Glomerular endothelial cell (primary cell): Measurements from ENCODE around the gene MBNL3. TPM values are rescaled to one million over a fixed set of nuclear protein-coding genes. Genes with fewer than 3 reads are reported as not detected.
A peak's percentile ranks its signal among the peaks of the same experiment; 100 is the strongest.
"Not testable (repeated sequence)": the region's sequence is repeated elsewhere in the genome, so short reads cannot be mapped to it uniquely, and the experiment has no call there.

ENCODE experiments used
- DNase-seq: peaks from one replicate; pipeline ENCODE4 v3.0.0-alpha.2; 2011; ENCODE audit warnings: low read depth, low spot score; ENCODE audit errors: extremely low read depth
- total RNA-seq: library from RNA; depleted of rRNA; stranded (reverse); fragments of >200 nt; gene quantifications from 2 replicates; pipeline ENCODE4 v1.2.3, GENCODE V29; 2015

Gene MBNL3
- total RNA-seq, 1 donor from 2014 or later = 2.6 TPM

GRCh38 chrX:132480581-132481203, 8.1 kb downstream of the MBNL3 start:
- peak; percentile 34 for DNase-seq

GRCh38 chrX:132474544-132475248, 14.1 kb downstream of the MBNL3 start:
- DNase-seq = no peak

- DNase-seq = no peak
These were observed 16.4 kb downstream of the MBNL3 start for GRCh38 chrX:132472397-132472796.

GRCh38 chrX:132470831-132471230, 18.0 kb downstream of the MBNL3 start:
- DNase-seq = no peak

- DNase-seq = no peak
These were observed 18.7 kb downstream of the MBNL3 start for GRCh38 chrX:132470179-132470578.

- no peak for DNase-seq
These were observed 20.4 kb downstream of the MBNL3 start for GRCh38 chrX:132468454-132468853.

GRCh38 chrX:132467989-132468388, 20.8 kb downstream of the MBNL3 start:
- no peak for DNase-seq

GRCh38 chrX:132467026-132467425, 21.8 kb downstream of the MBNL3 start:
- DNase-seq = no peak

GRCh38 chrX:132463411-132463810, 25.4 kb downstream of the MBNL3 start:
- DNase-seq = no peak

GRCh38 chrX:132461886-132462285, 27.0 kb downstream of the MBNL3 start:
- DNase-seq = no peak

- no peak for DNase-seq
These were observed 35.8 kb downstream of the MBNL3 start for GRCh38 chrX:132452911-132453550.

GRCh38 chrX:132445909-132446308, 42.9 kb downstream of the MBNL3 start:
- not testable (repeated sequence) for DNase-seq

GRCh38 chrX:132444936-132445335, 43.9 kb downstream of the MBNL3 start:
- no peak for DNase-seq

- no peak for DNase-seq
These were observed 45.4 kb downstream of the MBNL3 start for GRCh38 chrX:132443196-132444135.

- no peak for DNase-seq
These were observed 46.1 kb downstream of the MBNL3 start for GRCh38 chrX:132442691-132443090.

GRCh38 chrX:132435222-132435621, 53.6 kb downstream of the MBNL3 start:
- DNase-seq = no peak

- no peak for DNase-seq
These were observed 55.3 kb downstream of the MBNL3 start for GRCh38 chrX:132433551-132433950.

GRCh38 chrX:132433001-132433400, 55.8 kb downstream of the MBNL3 start:
- no peak for DNase-seq

- DNase-seq = no peak
These were observed 59.9 kb downstream of the MBNL3 start for GRCh38 chrX:132428896-132429295.

GRCh38 chrX:132426695-132427281, 62.0 kb downstream of the MBNL3 start:
- DNase-seq = no peak
